Trophoblast cell (in vitro differentiated cells and primary cell): Measurements from ENCODE around the gene KLF7.
A peak's percentile ranks its signal among the peaks of the same experiment; 100 is the strongest.

Experiments used
- DNase-seq, 2 donors: peaks; one replicate each; pipeline ENCODE4 v3.0.0-alpha.2; 2016
- H2AFZ ChIP-seq: 2 replicates; pipeline ENCODE4 v1.6.1; 2013; ENCODE audit warnings: low read length, moderate library complexity, mild to moderate bottlenecking; ENCODE audit not compliant: insufficient read depth, poor library complexity
- H2AK5ac ChIP-seq: 2 replicates; pipeline ENCODE4 v1.6.1; 2013; ENCODE audit warnings: mild to moderate bottlenecking, low read length
- H2BK120ac ChIP-seq: 2 replicates; pipeline ENCODE4 v1.6.1; 2013; ENCODE audit warnings: low read length, mild to moderate bottlenecking, moderate library complexity; ENCODE audit not compliant: insufficient read depth, poor library complexity
- H2BK12ac ChIP-seq: 2 replicates; pipeline ENCODE4 v1.6.1; 2013; ENCODE audit warnings: mild to moderate bottlenecking, low read length, moderate library complexity
- H2BK5ac ChIP-seq: 2 replicates; pipeline ENCODE4 v1.6.1; 2013; ENCODE audit warnings: low read length, low read depth, moderate library complexity, mild to moderate bottlenecking; ENCODE audit not compliant: poor library complexity
- H3K14ac ChIP-seq: 2 replicates; pipeline ENCODE4 v1.6.1; 2013; ENCODE audit warnings: mild to moderate bottlenecking, low read length
- H3K18ac ChIP-seq: 2 replicates; pipeline ENCODE4 v1.6.1; 2013; ENCODE audit warnings: mild to moderate bottlenecking, low read length
- H3K23ac ChIP-seq: 2 replicates; pipeline ENCODE4 v1.6.1; 2013; ENCODE audit warnings: low read length
- H3K27ac ChIP-seq: 2 replicates; pipeline ENCODE4 v1.5.1; 2013; ENCODE audit warnings: low read depth, mild to moderate bottlenecking, inconsistent platforms, low read length, moderate library complexity
- H3K27me3 ChIP-seq: 2 replicates; pipeline ENCODE4 v1.6.1; 2013; ENCODE audit warnings: inconsistent platforms, mild to moderate bottlenecking, low read length, moderate library complexity; ENCODE audit not compliant: insufficient read depth
- H3K36me3 ChIP-seq, 2 experiments: 1 replicate in 1 of 2; 2 replicates in 1 of 2; pipeline ENCODE4 v1.6.1; 2013; ENCODE audit warnings: low read length in 2 of 2, mild to moderate bottlenecking in 2 of 2, moderate library complexity in 1 of 2; ENCODE audit not compliant: insufficient read depth in 2 of 2, control insufficient read depth in 1 of 2
- H3K4ac ChIP-seq: 2 replicates; pipeline ENCODE4 v1.6.1; 2013; ENCODE audit warnings: low read depth, mild to moderate bottlenecking, low read length, moderate library complexity
- H3K4me1 ChIP-seq, 2 experiments: 1 replicate in 1 of 2; 2 replicates in 1 of 2; pipeline ENCODE4 v1.6.1; 2013; ENCODE audit warnings: low read length in 2 of 2, mild to moderate bottlenecking in 2 of 2, moderate library complexity in 1 of 2; ENCODE audit not compliant: insufficient read depth in 2 of 2, control insufficient read depth in 1 of 2
- H3K4me2 ChIP-seq: 2 replicates; pipeline ENCODE4 v1.6.1; 2013; ENCODE audit warnings: inconsistent platforms, mild to moderate bottlenecking, low read length, moderate library complexity
- H3K4me3 ChIP-seq: 2 replicates; pipeline ENCODE4 v1.5.1; 2013; ENCODE audit warnings: mild to moderate bottlenecking, low read depth, low read length, inconsistent platforms
- H3K79me1 ChIP-seq: one replicate; pipeline ENCODE4 v1.6.1; 2013; ENCODE audit warnings: low read length
- H3K79me2 ChIP-seq: 2 replicates; pipeline ENCODE4 v1.6.1; 2013; ENCODE audit warnings: low read length, mild to moderate bottlenecking; ENCODE audit not compliant: control insufficient read depth, insufficient read depth, poor library complexity
- H3K9ac ChIP-seq: 2 replicates; pipeline ENCODE4 v1.6.1; 2013; ENCODE audit warnings: mild to moderate bottlenecking, low read length
- H3K9me3 ChIP-seq: 2 replicates; pipeline ENCODE4 v1.6.1; 2013; ENCODE audit warnings: low read depth, mild to moderate bottlenecking, control low read depth, inconsistent platforms, low read length; ENCODE audit not compliant: insufficient read depth
- H4K12ac ChIP-seq: 2 replicates; pipeline ENCODE4 v1.6.1; 2013; ENCODE audit warnings: low read depth, mild to moderate bottlenecking, low read length, moderate library complexity
- H4K8ac ChIP-seq: 2 replicates; pipeline ENCODE4 v1.6.1; 2013; ENCODE audit warnings: low read depth, mild to moderate bottlenecking, low read length, moderate library complexity
- H4K91ac ChIP-seq: one replicate; pipeline ENCODE4 v1.6.1; 2013; ENCODE audit warnings: low read depth, mild to moderate bottlenecking, low read length, moderate library complexity
- WGBS: extraction: QIAGEN DNeasy Blood & Tissue Kit; methylation state at CpG from one replicate; pipeline ENCODE4 v1.1.7; 2013; ENCODE audit warnings: missing lambda C conversion rate; ENCODE audit not compliant: insufficient read length, insufficient coverage; ENCODE audit errors: extremely low coverage; 5-methylcytosine and 5-hydroxymethylcytosine counted together

Gene KLF7

GRCh38 chr2:207061181-207061580, 104.6 kb downstream of the KLF7 start:
- H3K4me3 ChIP-seq, result no peak overlapping the region
- no peak overlapping the region for H2AFZ ChIP-seq
- WGBS, result no CpG with 5 or more reads among the region's 1 CpG
- H2BK5ac ChIP-seq, result no peak overlapping the region
- H2BK12ac ChIP-seq, result no peak overlapping the region
- no peaks in the 10 kb centered on the region for H3K36me3 ChIP-seq
- no peak overlapping the region for H3K23ac ChIP-seq
- H3K14ac ChIP-seq, result no peak overlapping the region
- H3K27ac ChIP-seq, result no peak overlapping the region
- H3K79me1 ChIP-seq, result no peaks in the 10 kb centered on the region
- no peak overlapping the region for H3K9ac ChIP-seq
- H3K4me2 ChIP-seq, result no peak overlapping the region
- H3K4ac ChIP-seq, result no peak overlapping the region
- H2BK120ac ChIP-seq, result no peak overlapping the region
- no peaks in the 10 kb centered on the region for H3K27me3 ChIP-seq
- no peak overlapping the region for H2AK5ac ChIP-seq
- H4K8ac ChIP-seq, result no peak overlapping the region
- no peak overlapping the region for H3K18ac ChIP-seq
- H4K12ac ChIP-seq, result no peak overlapping the region
- DNase-seq, result peak in 1 of 2 donors; percentile 38
- H3K9me3 ChIP-seq, result peaks cover 1% of the 10 kb centered on the region
- no peak overlapping the region for H4K91ac ChIP-seq
- H3K4me1 ChIP-seq, result no peaks in the 10 kb centered on the region
- no peaks in the 10 kb centered on the region for H3K79me2 ChIP-seq

DNA sequence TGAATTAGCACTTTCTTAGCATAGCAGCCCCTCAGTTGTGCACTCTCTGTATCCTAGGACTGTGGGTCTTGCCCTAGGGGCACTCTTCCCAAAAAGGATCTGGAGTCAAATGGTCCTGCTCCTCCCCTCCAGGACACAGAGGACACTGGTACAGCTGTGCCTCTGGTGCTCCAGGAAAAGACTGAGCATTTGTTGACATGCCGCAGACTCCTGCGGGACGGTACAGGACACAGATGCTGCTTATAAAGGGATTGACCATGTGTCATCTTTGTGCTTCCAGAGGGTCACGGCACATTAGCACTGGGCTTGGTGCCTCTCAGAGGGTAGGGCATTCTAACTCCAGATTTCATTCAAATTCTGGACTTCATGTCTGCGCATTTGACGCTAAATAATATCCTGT, 110.5 kb downstream of the KLF7 start:
- H2BK12ac ChIP-seq, result no peak overlapping the region
- no peak overlapping the region for H2BK120ac ChIP-seq
- H2AFZ ChIP-seq, result no peak overlapping the region
- H4K12ac ChIP-seq, result no peak overlapping the region
- no peaks in the 10 kb centered on the region for H3K4me1 ChIP-seq
- no peaks in the 10 kb centered on the region for H3K9me3 ChIP-seq
- no peak overlapping the region for H3K9ac ChIP-seq
- H3K79me2 ChIP-seq, result no peaks in the 10 kb centered on the region
- no peak overlapping the region for H4K8ac ChIP-seq
- no peaks in the 10 kb centered on the region for H3K36me3 ChIP-seq
- H3K27ac ChIP-seq, result no peak overlapping the region
- H4K91ac ChIP-seq, result no peak overlapping the region
- H3K4ac ChIP-seq, result no peak overlapping the region
- no peak overlapping the region for H2BK5ac ChIP-seq
- no peaks in the 10 kb centered on the region for H3K27me3 ChIP-seq
- no peak overlapping the region for H3K4me3 ChIP-seq
- no peak overlapping the region for H2AK5ac ChIP-seq
- WGBS, result no CpG with 5 or more reads among the region's 6 CpGs
- DNase-seq, result no peak
- no peaks in the 10 kb centered on the region for H3K79me1 ChIP-seq
- H3K14ac ChIP-seq, result no peak overlapping the region
- no peak overlapping the region for H3K18ac ChIP-seq
- no peak overlapping the region for H3K4me2 ChIP-seq
- H3K23ac ChIP-seq, result no peak overlapping the region

DNA sequence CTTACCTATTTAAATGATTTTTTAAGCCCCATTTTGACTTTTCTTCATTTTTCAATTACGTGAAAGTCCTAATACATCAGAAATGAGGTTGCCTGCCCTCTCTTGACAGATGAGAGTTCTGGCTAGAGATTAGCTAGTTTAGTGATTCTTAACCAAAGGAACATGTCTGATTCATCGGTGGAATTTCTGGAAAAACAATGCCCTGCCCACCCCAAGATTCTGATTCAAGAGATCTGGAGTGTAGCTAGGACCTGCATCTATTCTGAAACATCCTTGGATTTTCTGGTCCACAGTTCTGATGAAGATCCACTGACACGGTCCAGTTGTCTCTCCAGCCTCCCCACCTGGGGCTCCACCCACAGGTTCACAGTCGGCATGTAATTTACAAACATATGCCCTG, 111.2 kb downstream of the KLF7 start:
- no peak overlapping the region for H3K9ac ChIP-seq
- no peak overlapping the region for H2AFZ ChIP-seq
- WGBS, result no CpG with 5 or more reads among the region's 4 CpGs
- H2BK5ac ChIP-seq, result no peak overlapping the region
- no peaks in the 10 kb centered on the region for H3K79me2 ChIP-seq
- H3K9me3 ChIP-seq, result no peaks in the 10 kb centered on the region
- H3K14ac ChIP-seq, result no peak overlapping the region
- H3K23ac ChIP-seq, result no peak overlapping the region
- H3K4me2 ChIP-seq, result no peak overlapping the region
- H4K91ac ChIP-seq, result no peak overlapping the region
- no peak overlapping the region for H2BK12ac ChIP-seq
- H4K12ac ChIP-seq, result no peak overlapping the region
- no peak overlapping the region for H3K4me3 ChIP-seq
- no peaks in the 10 kb centered on the region for H3K79me1 ChIP-seq
- no peaks in the 10 kb centered on the region for H3K27me3 ChIP-seq
- no peak overlapping the region for H3K4ac ChIP-seq
- no peak overlapping the region for H4K8ac ChIP-seq
- H2BK120ac ChIP-seq, result no peak overlapping the region
- H3K27ac ChIP-seq, result no peak overlapping the region
- no peak overlapping the region for H2AK5ac ChIP-seq
- no peak overlapping the region for H3K18ac ChIP-seq
- no peaks in the 10 kb centered on the region for H3K36me3 ChIP-seq
- no peak for DNase-seq
- no peaks in the 10 kb centered on the region for H3K4me1 ChIP-seq

DNA sequence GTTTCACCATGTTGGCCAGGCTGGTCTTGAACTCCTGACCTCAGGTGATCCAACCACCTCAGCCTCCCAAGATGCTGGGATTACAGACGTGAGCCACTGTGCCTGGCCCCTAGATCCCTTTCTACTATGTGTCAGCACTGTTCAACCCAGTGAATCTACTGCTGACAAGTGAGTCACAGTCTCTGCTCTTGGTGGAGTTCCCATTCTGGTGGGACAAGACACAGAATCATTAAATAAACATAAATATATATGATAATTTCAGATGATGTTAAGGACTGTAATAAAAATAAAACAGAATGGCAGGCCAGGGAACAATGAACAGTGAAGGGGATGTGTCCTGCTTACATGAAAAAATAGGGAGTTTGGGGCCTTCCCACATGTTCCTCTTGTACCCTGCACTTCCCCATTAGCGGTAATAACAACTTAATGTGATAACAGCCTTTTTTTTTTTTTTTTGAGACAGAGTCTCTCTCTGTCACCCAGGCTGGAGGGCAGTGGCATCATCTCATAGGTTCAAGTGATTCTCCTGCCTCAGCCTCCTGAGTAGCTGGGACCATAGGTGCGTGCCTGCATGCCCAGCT, 114.3 kb downstream of the KLF7 start:
- H3K79me1 ChIP-seq, result no peaks in the 10 kb centered on the region
- H3K4me2 ChIP-seq, result no peak overlapping the region
- no peak overlapping the region for H3K9ac ChIP-seq
- no peak overlapping the region for H3K14ac ChIP-seq
- no peak overlapping the region for H2BK12ac ChIP-seq
- no peaks in the 10 kb centered on the region for H3K79me2 ChIP-seq
- H4K91ac ChIP-seq, result no peak overlapping the region
- no peak overlapping the region for H2AFZ ChIP-seq
- H2BK120ac ChIP-seq, result no peak overlapping the region
- no peaks in the 10 kb centered on the region for H3K27me3 ChIP-seq
- H3K9me3 ChIP-seq, result no peaks in the 10 kb centered on the region
- no peak overlapping the region for H4K12ac ChIP-seq
- no peaks in the 10 kb centered on the region for H3K36me3 ChIP-seq
- WGBS, result no CpG with 5 or more reads among the region's 3 CpGs
- H4K8ac ChIP-seq, result no peak overlapping the region
- no peak overlapping the region for H3K23ac ChIP-seq
- H2AK5ac ChIP-seq, result no peak overlapping the region
- peak in 1 of 2 donors; percentile 2 for DNase-seq
- H3K18ac ChIP-seq, result no peak overlapping the region
- H3K4ac ChIP-seq, result no peak overlapping the region
- peaks cover 0 to 4% of the 10 kb centered on the region in 2 experiments for H3K4me1 ChIP-seq
- no peak overlapping the region for H3K27ac ChIP-seq
- H3K4me3 ChIP-seq, result no peak overlapping the region
- H2BK5ac ChIP-seq, result no peak overlapping the region
